Tibial artery (tissue), 4 donors: ENCODE results near the gene MDM2.

Experiments used
- DNase-seq, 2 donors: peaks; one replicate each; pipeline ENCODE4 v3.0.0-alpha.2; 2019
- H3K27ac ChIP-seq, 2 donors: fragments of 200-600 bp; sonication (generic) in 1 of 2; 1 replicate in 1 of 2; 2 replicates in 1 of 2; pipeline ENCODE4 v1.5.1; 2018 to 2019; ENCODE audit warnings: mild to moderate bottlenecking in 1 of 2
- H3K27me3 ChIP-seq, 2 donors: fragments of 200-600 bp; sonication (generic) in 1 of 2; one replicate each; pipeline versions ENCODE4 v1.5.1 to v1.6.0; 2016 to 2019
- H3K36me3 ChIP-seq, 3 donors: fragments of 200-600 bp; sonication (generic) in 2 of 3; one replicate each; pipeline ENCODE4 v1.5.1; 2016 to 2019; ENCODE audit warnings: mild to moderate bottlenecking in 2 of 3
- H3K4me1 ChIP-seq, 4 donors: fragments of 200-600 bp; sonication (generic) in 2 of 4; 1 replicate in 3 of 4; 2 replicates in 1 of 4; pipeline ENCODE4 v1.5.1; 2016 to 2019
- H3K4me3 ChIP-seq, 2 donors: fragments of 200-600 bp; sonication (generic) in 1 of 2; 1 replicate in 1 of 2; 2 replicates in 1 of 2; pipeline ENCODE4 v1.5.1; 2018 to 2019; ENCODE audit warnings: mild to moderate bottlenecking in 2 of 2
- H3K9me3 ChIP-seq, 3 donors: fragments of 200-600 bp; sonication (generic) in 1 of 3; one replicate each; pipeline ENCODE4 v1.5.1; 2016 to 2019
- CTCF ChIP-seq, 2 experiments: fragments of 200-600 bp in 1 of 2; fragments of 450-650 bp in 1 of 2; IDR thresholded peaks; one replicate each; pipeline ENCODE4 v1.5.1; 2017 to 2019; ENCODE audit warnings: antibody characterized with exemption in 2 of 2, mild to moderate bottlenecking in 1 of 2, moderate library complexity in 1 of 2
- intact Hi-C: fragments of 100-400 bp; cut with DNase I; formaldehyde crosslinking; loops from one replicate; pipeline ENCODE4 v1.15.0; 2023; ENCODE audit warnings: low total_unique reads

Gene MDM2

GRCh38 chr12:68831272-68831671, 23.3 kb downstream of the MDM2 start:
- Histone ChIP-seq H3K9me3 (no peaks in the 10 kb centered on the region), H3K36me3 (peaks cover 72 to 90% (median 74%) of the 10 kb centered on the region in 3 donors), H3K27me3 (no peaks in the 10 kb centered on the region), H3K27ac (no peak overlapping the region), H3K4me3 (no peak overlapping the region), H3K4me1 (peaks cover 0 to 6% (median 0%) of the 10 kb centered on the region in 4 donors)
- intact Hi-C loops: no loop called here
- DNase-seq: no peak
- TF ChIP-seq CTCF (IDR thresholded peaks at IDR 0.05): no peak

- TF ChIP-seq CTCF (IDR thresholded peaks at IDR 0.05): no peak
- Histone ChIP-seq H3K9me3 (no peaks in the 10 kb centered on the region), H3K4me3 (no peak overlapping the region), H3K27ac (no peak overlapping the region), H3K27me3 (no peaks in the 10 kb centered on the region), H3K4me1 (peaks cover 0 to 6% (median 0%) of the 10 kb centered on the region in 4 donors), H3K36me3 (peaks cover 72 to 90% (median 75%) of the 10 kb centered on the region in 3 donors)
- DNase-seq: no peak
- intact Hi-C loops: no loop called here
These were observed 23.9 kb downstream of the MDM2 start for GRCh38 chr12:68831751-68832503.

- peaks cover 75 to 92% (median 77%) of the 10 kb centered on the region in 3 donors for H3K36me3 ChIP-seq
- DNase-seq: no peak
- H3K4me1 ChIP-seq: peaks cover 0 to 6% (median 0%) of the 10 kb centered on the region in 4 donors
- no peaks in the 10 kb centered on the region for H3K9me3 ChIP-seq
- no peak overlapping the region for H3K4me3 ChIP-seq
- intact Hi-C loops: no loop called here
- no peak overlapping the region for H3K27ac ChIP-seq
- TF ChIP-seq CTCF (IDR thresholded peaks at IDR 0.05): no peak
- H3K27me3 ChIP-seq: no peaks in the 10 kb centered on the region
These were observed 24.5 kb downstream of the MDM2 start for GRCh38 chr12:68832504-68832867.

- Histone ChIP-seq H3K27ac (no peak overlapping the region), H3K27me3 (no peaks in the 10 kb centered on the region), H3K4me3 (no peak overlapping the region), H3K4me1 (peaks cover 0 to 6% (median 0%) of the 10 kb centered on the region in 4 donors), H3K36me3 (peaks cover 77 to 91% (median 78%) of the 10 kb centered on the region in 3 donors), H3K9me3 (no peaks in the 10 kb centered on the region)
- no peak for TF ChIP-seq CTCF (IDR thresholded peaks at IDR 0.05)
- DNase-seq: no peak
- intact Hi-C loops: no loop called here
These were observed 25.5 kb downstream of the MDM2 start for GRCh38 chr12:68833508-68833907.

GRCh38 chr12:68835333-68835908, 27.4 kb downstream of the MDM2 start:
- no peaks in the 10 kb centered on the region for H3K9me3 ChIP-seq
- peaks cover 73 to 91% (median 78%) of the 10 kb centered on the region in 3 donors for H3K36me3 ChIP-seq
- H3K27ac ChIP-seq: no peak overlapping the region
- no peak overlapping the region for H3K4me3 ChIP-seq
- no peak for TF ChIP-seq CTCF (IDR thresholded peaks at IDR 0.05)
- H3K27me3 ChIP-seq: no peaks in the 10 kb centered on the region
- intact Hi-C loops: no loop called here
- DNase-seq: no peak
- no peaks in the 10 kb centered on the region for H3K4me1 ChIP-seq
